Activated CD8-positive, alpha-beta T cell treated with anti-CD3 and anti-CD28 coated beads, Interleukin-2, amount 10 ng/mL, durations not matched to agents 7 days and 5 days (primary cell): ENCODE results near the gene PGLYRP4. TPM values are rescaled to one million over a fixed set of nuclear protein-coding genes. Genes with fewer than 3 reads are reported as not detected.
A peak's percentile ranks its signal among the peaks of the same experiment; 100 is the strongest.

Source experiments
- ATAC-seq: fragments of 150-1000 bp; cut with Tn5 transposase; one replicate; pipeline ENCODE4 v1.10.0; 2021; ENCODE audit warnings: moderate library complexity
- CTCF ChIA-PET: fragments of 350-600 bp; sonication (Branson Sonifier 250); formaldehyde crosslinking; loops from one replicate; lab custom pipeline; 2021; ENCODE audit warnings: antibody characterized with exemption; lab: Charles Lee
- POLR2A ChIA-PET: fragments of 350-600 bp; sonication (Branson Sonifier 250); formaldehyde crosslinking; loops from one replicate; lab custom pipeline; 2021; ENCODE audit warnings: antibody characterized with exemption; lab: Charles Lee
- DNase-seq: peaks from one replicate; pipeline ENCODE4 v3.0.0-alpha.2; 2020
- H3K27ac Mint-ChIP-seq: one replicate; pipeline ENCODE4 v1.8.0; 2021; ENCODE audit warnings: mild to moderate bottlenecking, mixed read lengths
- H3K27me3 Mint-ChIP-seq: one replicate; pipeline ENCODE4 v1.8.0; 2021; ENCODE audit warnings: low read depth, mixed read lengths
- H3K36me3 Mint-ChIP-seq: one replicate; pipeline ENCODE4 v1.8.0; 2021; ENCODE audit warnings: low read depth, mixed read lengths
- H3K4me1 Mint-ChIP-seq: one replicate; pipeline ENCODE4 v1.8.0; 2021; ENCODE audit warnings: low read depth, mixed read lengths
- H3K4me3 Mint-ChIP-seq: one replicate; pipeline ENCODE4 v1.8.0; 2021; ENCODE audit warnings: mild to moderate bottlenecking, mixed read lengths
- H3K9me3 Mint-ChIP-seq: one replicate; pipeline ENCODE4 v1.8.0; 2022; ENCODE audit warnings: mixed read lengths; ENCODE audit not compliant: insufficient read depth
- total RNA-seq, 2 experiments: library from RNA; stranded (reverse); gene quantifications; one replicate each; pipeline ENCODE4 v1.2.3, GENCODE V29; 2021

Gene PGLYRP4
- total RNA-seq, 2 experiments from 2014 or later: not detected

GRCh38 chr1:153361480-153362109 is 13.0 kb upstream of the PGLYRP4 start:
- POLR2A ChIA-PET: no interaction called here
- DNase-seq (no peak), ATAC-seq (no peak)
- Mint-ChIP-seq H3K4me3 (no peak overlapping the region), H3K9me3 (no peaks in the 10 kb centered on the region), H3K4me1 (peaks cover 11% of the 10 kb centered on the region), H3K27me3 (peaks cover 9% of the 10 kb centered on the region), H3K36me3 (no peaks in the 10 kb centered on the region), H3K27ac (no peak overlapping the region)
- CTCF ChIA-PET: interaction anchor here (1.0 to 1.3 kb wide), 2 partner anchors 9 to 149 kb away, joined by 3 to 5 read pairs; no protein-coding TSS in a partner anchor

- Mint-ChIP-seq H3K27me3 (peaks cover 15% of the 10 kb centered on the region), H3K4me3 (no peak overlapping the region), H3K36me3 (no peaks in the 10 kb centered on the region), H3K9me3 (no peaks in the 10 kb centered on the region), H3K27ac (no peak overlapping the region), H3K4me1 (peaks cover 11% of the 10 kb centered on the region)
- ChIA-PET CTCF (interaction anchor here (0.9 to 1.3 kb wide), 2 partner anchors 8 to 134 kb away, joined by 4 to 5 read pairs; no protein-coding TSS in a partner anchor), POLR2A (no interaction called here)
- DNase-seq (no peak), ATAC-seq (no peak)
These were observed 12.2 kb upstream of the PGLYRP4 start for GRCh38 chr1:153360592-153361479.

- H3K4me1 Mint-ChIP-seq: peaks cover 11% of the 10 kb centered on the region
- H3K27ac Mint-ChIP-seq: no peak overlapping the region
- no peak for DNase-seq
These were observed 11.5 kb upstream of the PGLYRP4 start for GRCh38 chr1:153360190-153360589.

GRCh38 chr1:153359241-153359640 is 10.6 kb upstream of the PGLYRP4 start:
- H3K36me3 Mint-ChIP-seq: no peaks in the 10 kb centered on the region
- peaks cover 15% of the 10 kb centered on the region for H3K27me3 Mint-ChIP-seq
- ATAC-seq (no peak), DNase-seq (no peak)
- peaks cover 11% of the 10 kb centered on the region for H3K4me1 Mint-ChIP-seq
- H3K9me3 Mint-ChIP-seq: no peaks in the 10 kb centered on the region
- CTCF ChIA-PET: no interaction called here
- POLR2A ChIA-PET: no interaction called here
- H3K4me3 Mint-ChIP-seq: no peak overlapping the region
- H3K27ac Mint-ChIP-seq: no peak overlapping the region

More at GRCh38 chr1:153360190-153360589, 11.5 kb upstream of the PGLYRP4 start:
- Mint-ChIP-seq H3K27me3 (peaks cover 15% of the 10 kb centered on the region), H3K9me3 (no peaks in the 10 kb centered on the region), H3K4me3 (no peak overlapping the region), H3K36me3 (no peaks in the 10 kb centered on the region)
- no peak for ATAC-seq
- CTCF ChIA-PET: interaction anchor here (0.9 kb wide), 1 partner anchor 135 kb away, joined by 4 read pairs; no protein-coding TSS in a partner anchor
- POLR2A ChIA-PET: no interaction called here

GRCh38 chr1:153358691-153358975 is 10.0 kb upstream of the PGLYRP4 start:
- DNase-seq (no peak), ATAC-seq (no peak)
- Mint-ChIP-seq H3K4me3 (no peak overlapping the region), H3K36me3 (no peaks in the 10 kb centered on the region), H3K27me3 (peaks cover 14% of the 10 kb centered on the region), H3K27ac (no peak overlapping the region), H3K9me3 (no peaks in the 10 kb centered on the region), H3K4me1 (peaks cover 11% of the 10 kb centered on the region)
- ChIA-PET CTCF (interaction anchor here (4.0 kb wide), 1 partner anchor 13 kb away, joined by 19 read pairs; no protein-coding TSS in a partner anchor), POLR2A (no interaction called here)

- Mint-ChIP-seq H3K9me3 (no peaks in the 10 kb centered on the region), H3K4me1 (peaks cover 11% of the 10 kb centered on the region), H3K4me3 (no peak within 1 kb of the TSS), H3K27ac (peak within 1 kb of the TSS; percentile 54), H3K36me3 (no peaks in the 10 kb centered on the region), H3K27me3 (peaks cover 11% of the 10 kb centered on the region)
- CTCF ChIA-PET: interaction anchor here (0.8 to 7.4 kb wide), 4 partner anchors 12 to 136 kb away, joined by 3 to 140 read pairs (median 12); no protein-coding TSS in a partner anchor
- ATAC-seq (no peak), DNase-seq (no peak)
- POLR2A ChIA-PET: no interaction called here
These were observed 9.4 kb upstream of the PGLYRP4 start, which contains the start of gene S100A9 for GRCh38 chr1:153357853-153358690. Gene S100A9 (plus strand): TSS chr1:153357854. CDS start chr1:153358284, 430 bp downstream.

- no peak overlapping the region for H3K27ac Mint-ChIP-seq
- DNase-seq (no peak), ATAC-seq (no peak)
- ChIA-PET POLR2A (no interaction called here), CTCF (interaction anchor here (0.8 to 7.4 kb wide), 5 partner anchors 11 to 137 kb away, joined by 3 to 140 read pairs (median 6); no protein-coding TSS in a partner anchor)
- H3K9me3 Mint-ChIP-seq: no peaks in the 10 kb centered on the region
- peaks cover 11% of the 10 kb centered on the region for H3K4me1 Mint-ChIP-seq
- peaks cover 10% of the 10 kb centered on the region for H3K27me3 Mint-ChIP-seq
- no peaks in the 10 kb centered on the region for H3K36me3 Mint-ChIP-seq
- no peak overlapping the region for H3K4me3 Mint-ChIP-seq
These were observed 8.6 kb upstream of the PGLYRP4 start for GRCh38 chr1:153357076-153357852.

GRCh38 chr1:153356392-153357075 is 7.9 kb upstream of the PGLYRP4 start:
- ChIA-PET POLR2A (no interaction called here), CTCF (interaction anchor here (0.9 to 7.4 kb wide), 12 partner anchors 11 to 247 kb away, joined by 3 to 140 read pairs (median 6); no protein-coding TSS in a partner anchor)
- H3K27me3 Mint-ChIP-seq: peaks cover 10% of the 10 kb centered on the region
- ATAC-seq (no peak), DNase-seq (no peak)
- H3K9me3 Mint-ChIP-seq: no peaks in the 10 kb centered on the region
- no peak overlapping the region for H3K27ac Mint-ChIP-seq
- H3K4me3 Mint-ChIP-seq: no peak overlapping the region
- peaks cover 11% of the 10 kb centered on the region for H3K4me1 Mint-ChIP-seq
- H3K36me3 Mint-ChIP-seq: no peaks in the 10 kb centered on the region

- ATAC-seq (peak; percentile 79), DNase-seq (peak; percentile 65)
- ChIA-PET POLR2A (no interaction called here), CTCF (interaction anchor here (0.7 to 7.4 kb wide), 14 partner anchors 9 to 248 kb away, joined by 3 to 140 read pairs (median 6); no protein-coding TSS in a partner anchor)
- no peak overlapping the region for H3K27ac Mint-ChIP-seq
- no peak overlapping the region for H3K4me3 Mint-ChIP-seq
- peaks cover 11% of the 10 kb centered on the region for H3K4me1 Mint-ChIP-seq
- peaks cover 19% of the 10 kb centered on the region for H3K27me3 Mint-ChIP-seq
- H3K9me3 Mint-ChIP-seq: no peaks in the 10 kb centered on the region
- no peaks in the 10 kb centered on the region for H3K36me3 Mint-ChIP-seq
These were observed 6.9 kb upstream of the PGLYRP4 start for GRCh38 chr1:153355445-153356071.
